Stimulated activated CD4-positive, alpha-beta T cell treated with anti-CD3 and anti-CD28 coated beads, Interleukin-2, amount 100 ng/mL, for 4 hours (primary cell): ENCODE measurements around the gene YPEL3.
"Not testable (repeated sequence)": the region's sequence is repeated elsewhere in the genome, so short reads cannot be mapped to it uniquely, and the experiment has no call there.

Experiments used
- DNase-seq: peaks from one replicate; pipeline ENCODE4 v3.0.0-alpha.2; 2020; ENCODE audit warnings: low read depth

Gene YPEL3

GRCh38 chr16:30096105-30096861, at the start of gene YPEL3:
Gene YPEL3, minus strand, starts transcription at chr16:30096213. Its CDS starts 731 bp downstream, at chr16:30095482.
- peak; percentile 80 for DNase-seq

DNA sequence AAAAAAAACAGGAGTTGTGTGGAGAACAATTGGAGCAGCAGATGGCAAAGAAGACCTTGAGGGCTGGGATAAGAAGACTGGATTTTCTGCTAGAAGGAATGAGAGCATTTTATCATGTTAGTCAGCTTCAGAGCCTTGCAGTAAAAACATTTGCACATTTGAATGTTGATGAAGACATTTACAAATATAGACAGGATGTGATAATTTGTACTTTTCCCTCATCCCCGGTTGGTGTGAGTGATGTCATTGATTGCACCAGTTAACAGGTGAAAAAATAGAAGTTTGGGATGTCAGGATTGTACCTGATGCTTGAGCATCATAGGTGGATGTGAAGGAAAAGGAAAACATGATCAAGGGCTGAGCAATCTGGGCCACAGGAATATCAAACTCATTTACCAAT, 49.6 kb upstream of the YPEL3 start:
- DNase-seq, result no peak

DNA sequence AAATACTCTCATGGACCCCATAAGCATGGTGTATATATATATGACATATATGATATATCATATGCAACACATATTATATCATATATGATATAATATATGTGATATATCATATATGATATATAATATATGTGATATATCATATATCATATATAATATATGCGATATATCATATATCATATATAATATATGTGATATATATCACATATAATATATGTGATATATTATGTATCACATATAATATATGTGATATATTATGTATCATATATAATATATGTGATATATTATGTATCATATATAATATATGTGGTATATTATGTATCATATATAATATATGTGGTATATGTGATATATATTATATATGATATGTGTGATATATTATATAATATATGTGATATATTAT, 48.9 kb upstream of the YPEL3 start:
- no peak for DNase-seq

GRCh38 chr16:30144017-30144416, 48.0 kb upstream of the YPEL3 start:
- DNase-seq, result no peak

- no peak for DNase-seq
These were observed 47.3 kb upstream of the YPEL3 start for GRCh38 chr16:30143347-30143702.

- no peak for DNase-seq
These were observed 46.8 kb upstream of the YPEL3 start for GRCh38 chr16:30142672-30143346.

DNA sequence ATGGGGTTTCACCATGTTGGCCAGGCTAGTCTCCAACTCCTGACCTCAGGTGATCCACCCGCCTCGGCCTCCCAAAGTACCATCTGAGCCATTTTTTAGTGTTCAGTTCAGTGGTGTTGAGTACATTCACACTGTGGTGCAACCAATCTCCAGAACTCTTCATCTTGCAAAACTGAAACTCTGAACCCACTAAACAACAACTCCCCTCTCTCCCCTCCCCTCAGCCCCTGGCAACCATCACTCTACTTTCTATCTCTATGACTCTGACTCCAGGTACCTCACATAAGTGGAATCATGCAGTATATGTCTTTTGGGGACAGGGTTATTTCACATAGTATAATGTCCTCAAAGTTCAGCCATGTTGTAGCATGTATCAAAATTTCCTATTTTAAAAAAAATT, 45.7 kb upstream of the YPEL3 start:
- DNase-seq, result no peak

DNA sequence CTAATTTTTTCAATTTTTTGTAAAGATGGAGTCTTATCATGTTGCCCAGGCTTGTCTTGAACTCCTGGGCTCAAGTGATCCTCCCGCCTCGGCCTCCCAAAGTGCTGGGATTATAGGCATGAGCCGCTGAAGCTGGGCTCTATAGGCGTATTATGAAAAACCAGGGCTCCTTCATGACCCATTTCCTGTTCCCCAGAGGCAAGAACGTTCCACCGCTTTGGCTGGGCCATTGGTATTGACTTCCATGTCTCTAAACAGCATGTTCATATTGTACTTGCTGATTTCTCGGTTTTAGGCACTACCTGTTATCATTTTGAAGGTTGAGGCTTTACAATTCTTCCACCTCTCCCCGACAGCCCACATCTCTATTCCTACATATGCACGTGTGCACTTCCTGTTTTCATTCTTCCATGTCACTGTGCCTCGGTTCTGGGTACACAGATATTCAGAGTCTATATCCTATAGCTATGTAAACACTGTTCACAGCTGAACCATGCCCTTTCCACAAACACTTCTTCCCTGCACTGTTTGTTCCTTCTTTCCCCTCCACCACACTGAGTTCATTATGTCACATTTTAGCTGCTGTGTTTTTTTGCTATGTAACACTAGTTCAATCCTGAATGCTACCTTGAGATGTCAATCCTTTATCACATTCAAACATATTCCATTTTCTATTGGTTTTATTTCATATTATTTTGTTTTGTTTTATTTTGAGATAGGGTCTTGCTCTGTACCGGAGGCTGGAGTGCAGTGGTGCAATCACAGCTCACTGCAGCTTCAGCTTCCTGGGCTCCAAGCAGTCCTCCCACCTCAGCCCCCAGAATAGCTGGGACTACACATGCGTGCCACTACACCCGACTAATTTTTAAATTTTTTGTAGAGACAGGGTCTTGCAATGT, 43.8 kb upstream of the YPEL3 start:
- no peak for DNase-seq

DNA sequence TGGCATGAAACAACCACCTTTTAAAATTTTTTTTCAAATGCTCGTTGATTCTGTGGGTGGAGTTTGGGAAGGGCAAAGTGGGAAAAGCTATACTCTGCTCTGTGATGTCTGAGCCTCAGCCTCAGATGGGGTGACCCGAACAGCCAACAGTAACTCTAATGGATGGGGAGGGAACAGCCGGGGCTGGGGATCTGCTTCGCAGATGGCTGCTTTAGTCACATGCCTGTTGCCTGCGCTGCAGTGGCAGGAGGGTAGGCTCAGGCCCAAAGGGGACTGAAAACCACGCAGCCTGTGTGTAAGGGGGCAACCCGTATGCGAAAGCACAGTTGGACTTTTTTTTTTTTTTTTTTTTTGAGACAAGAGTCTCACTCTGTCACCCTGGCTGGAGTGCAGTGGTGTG, 41.9 kb upstream of the YPEL3 start:
- DNase-seq, result no peak

- no peak for DNase-seq
These were observed 41.1 kb upstream of the YPEL3 start for GRCh38 chr16:30136971-30137605.

- no peak for DNase-seq
These were observed 36.6 kb upstream of the YPEL3 start for GRCh38 chr16:30132591-30132990.

GRCh38 chr16:30131869-30132475, 36.0 kb upstream of the YPEL3 start:
- no peak for DNase-seq

- DNase-seq, result no peak
These were observed 32.0 kb upstream of the YPEL3 start for GRCh38 chr16:30127993-30128392.

- not testable (repeated sequence) for DNase-seq
These were observed 29.7 kb upstream of the YPEL3 start for GRCh38 chr16:30125690-30126089.

DNA sequence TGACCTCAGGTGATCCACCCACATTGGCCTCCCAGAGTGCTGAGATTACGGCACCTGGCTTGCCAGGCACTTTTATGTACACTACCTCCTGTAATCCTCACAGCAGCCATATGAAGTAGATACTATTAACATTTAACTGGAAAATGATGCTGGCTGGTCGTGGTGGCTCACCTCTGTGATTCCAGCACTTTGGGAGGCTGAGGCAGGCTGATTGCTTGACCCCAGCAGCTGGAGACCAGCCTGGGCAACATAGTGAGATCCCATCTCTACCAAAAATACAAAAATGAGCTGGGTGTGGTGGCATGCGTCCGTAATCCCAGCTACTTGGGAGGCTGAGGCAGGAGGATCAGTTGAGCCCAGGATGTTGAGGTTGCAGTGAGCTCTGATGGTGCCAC, 29.0 kb upstream of the YPEL3 start:
- DNase-seq, result no peak

- no peak for DNase-seq
These were observed 26.7 kb upstream of the YPEL3 start for GRCh38 chr16:30122604-30123160.

GRCh38 chr16:30121741-30122571, 25.9 kb upstream of the YPEL3 start:
- no peak for DNase-seq

DNA sequence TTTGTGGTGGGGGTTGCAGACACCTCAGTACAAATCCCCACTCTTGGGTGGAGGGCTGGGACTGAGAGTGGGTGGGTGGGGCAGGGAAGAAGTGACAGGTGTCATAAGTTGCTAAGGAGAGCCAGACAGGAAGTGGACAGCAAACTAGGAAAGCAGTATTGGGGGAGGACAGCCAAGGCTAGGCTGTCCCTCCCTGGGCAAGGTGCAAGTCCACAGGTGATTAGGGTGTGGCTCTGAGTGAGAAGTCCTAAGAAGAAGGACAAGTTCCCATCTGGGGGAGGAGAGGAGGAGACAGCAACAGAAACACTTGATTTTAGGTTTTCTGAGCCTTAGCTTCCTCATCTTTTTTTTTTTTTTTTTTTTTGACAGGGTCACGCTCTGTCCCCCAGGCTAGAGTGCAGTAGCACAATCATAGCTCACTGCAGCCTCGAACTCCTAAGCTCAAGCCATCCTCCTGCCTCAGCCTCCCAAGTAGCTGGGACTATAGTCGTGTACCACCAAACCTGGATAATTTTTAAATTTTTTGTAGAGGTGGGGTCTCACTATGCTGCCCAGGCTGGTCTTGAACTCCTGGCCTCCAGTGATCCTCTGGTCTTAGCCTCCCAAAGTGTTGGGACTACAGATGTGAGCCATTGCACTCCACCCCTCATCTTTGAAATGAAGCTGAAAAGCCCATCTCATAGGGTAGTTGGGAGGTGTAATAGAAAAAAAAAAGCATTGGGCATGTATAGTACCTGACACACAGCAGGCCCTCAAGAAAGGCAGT, 24.5 kb upstream of the YPEL3 start:
- DNase-seq, result no peak

- DNase-seq, result no peak
These were observed 23.4 kb upstream of the YPEL3 start for GRCh38 chr16:30119428-30119827.

DNA sequence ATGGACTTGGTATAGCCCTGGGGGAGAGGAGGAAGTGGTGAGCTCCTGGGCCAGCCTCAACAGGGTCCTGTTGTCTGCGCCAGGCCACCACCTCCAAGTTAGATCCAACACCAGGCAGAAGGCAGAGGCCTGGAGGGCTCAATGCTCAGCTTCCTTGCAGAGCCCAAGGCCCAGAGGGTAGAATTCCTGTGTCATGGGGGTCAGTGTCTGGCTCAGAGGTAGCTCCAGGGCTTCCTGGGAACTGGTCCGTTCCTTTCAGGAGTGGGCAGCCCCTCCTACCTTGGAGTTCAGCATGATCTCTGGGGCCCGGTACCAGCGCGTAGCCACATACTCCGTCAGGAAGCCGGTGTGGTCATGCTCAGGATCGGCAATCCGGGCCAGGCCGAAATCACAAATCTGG, 21.8 kb upstream of the YPEL3 start:
- no peak for DNase-seq
